Measurements from ENCODE around the gene ACACB.

Gene ACACB

DNA sequence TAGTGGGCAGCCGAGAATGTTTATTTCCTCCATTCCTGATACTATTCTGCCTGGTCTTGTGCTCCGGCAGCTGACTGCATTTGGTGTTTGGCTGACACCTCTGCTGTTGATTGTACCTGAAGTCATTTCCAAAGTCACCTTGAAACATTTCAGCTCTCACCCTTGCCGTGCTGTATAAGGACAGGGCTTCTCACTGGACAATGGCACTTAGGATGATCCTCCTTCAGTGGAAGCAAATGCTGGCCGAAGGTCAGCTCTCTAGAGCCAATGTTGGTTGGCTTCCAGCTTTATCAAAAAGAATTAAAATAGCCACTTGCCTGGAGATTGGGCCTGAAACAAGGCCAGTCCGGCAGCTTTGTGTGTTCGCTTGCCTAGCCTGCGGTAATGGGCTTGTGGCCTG lies 44.0 kb downstream of the ACACB start:
- TF ChIP-seq, protein P1, sequence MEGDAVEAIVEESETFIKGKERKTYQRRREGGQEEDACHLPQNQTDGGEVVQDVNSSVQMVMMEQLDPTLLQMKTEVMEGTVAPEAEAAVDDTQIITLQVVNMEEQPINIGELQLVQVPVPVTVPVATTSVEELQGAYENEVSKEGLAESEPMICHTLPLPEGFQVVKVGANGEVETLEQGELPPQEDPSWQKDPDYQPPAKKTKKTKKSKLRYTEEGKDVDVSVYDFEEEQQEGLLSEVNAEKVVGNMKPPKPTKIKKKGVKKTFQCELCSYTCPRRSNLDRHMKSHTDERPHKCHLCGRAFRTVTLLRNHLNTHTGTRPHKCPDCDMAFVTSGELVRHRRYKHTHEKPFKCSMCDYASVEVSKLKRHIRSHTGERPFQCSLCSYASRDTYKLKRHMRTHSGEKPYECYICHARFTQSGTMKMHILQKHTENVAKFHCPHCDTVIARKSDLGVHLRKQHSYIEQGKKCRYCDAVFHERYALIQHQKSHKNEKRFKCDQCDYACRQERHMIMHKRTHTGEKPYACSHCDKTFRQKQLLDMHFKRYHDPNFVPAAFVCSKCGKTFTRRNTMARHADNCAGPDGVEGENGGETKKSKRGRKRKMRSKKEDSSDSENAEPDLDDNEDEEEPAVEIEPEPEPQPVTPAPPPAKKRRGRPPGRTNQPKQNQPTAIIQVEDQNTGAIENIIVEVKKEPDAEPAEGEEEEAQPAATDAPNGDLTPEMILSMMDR (IDR thresholded peaks at IDR 0.05; ENCODE audit: insufficient read depth, low read length, poor library complexity, severe bottlenecking) = no peak

GRCh38 chr12:109160873-109161272 lies 44.5 kb downstream of the ACACB start:
- no peak overlapping the region for H3K4me3 ChIP-seq (replicated peaks; ENCODE audit: low read depth, low read length)
- H3K36me3 ChIP-seq (ENCODE audit: control insufficient read depth, insufficient read depth, low read length) = no peaks in the 10 kb centered on the region
- no peak for DNase-seq (ENCODE audit: extremely low read depth, insufficient read length)
- no peaks in the 10 kb centered on the region for H3K27me3 ChIP-seq (replicated peaks; ENCODE audit: control insufficient read depth, insufficient read depth, low read length)
- TF ChIP-seq, protein P1 (IDR thresholded peaks at IDR 0.05; ENCODE audit: insufficient read depth, low read length, poor library complexity, severe bottlenecking) = no peak

More for the DNA sequence above, 44.0 kb downstream of the ACACB start:
- no peak for DNase-seq (ENCODE audit: extremely low read depth, insufficient read length)
- H3K27me3 ChIP-seq (replicated peaks; ENCODE audit: control insufficient read depth, insufficient read depth, low read length) = no peaks in the 10 kb centered on the region
- H3K36me3 ChIP-seq (ENCODE audit: control insufficient read depth, insufficient read depth, low read length) = no peaks in the 10 kb centered on the region
- H3K4me3 ChIP-seq (replicated peaks; ENCODE audit: low read depth, low read length) = no peak overlapping the region

DNA sequence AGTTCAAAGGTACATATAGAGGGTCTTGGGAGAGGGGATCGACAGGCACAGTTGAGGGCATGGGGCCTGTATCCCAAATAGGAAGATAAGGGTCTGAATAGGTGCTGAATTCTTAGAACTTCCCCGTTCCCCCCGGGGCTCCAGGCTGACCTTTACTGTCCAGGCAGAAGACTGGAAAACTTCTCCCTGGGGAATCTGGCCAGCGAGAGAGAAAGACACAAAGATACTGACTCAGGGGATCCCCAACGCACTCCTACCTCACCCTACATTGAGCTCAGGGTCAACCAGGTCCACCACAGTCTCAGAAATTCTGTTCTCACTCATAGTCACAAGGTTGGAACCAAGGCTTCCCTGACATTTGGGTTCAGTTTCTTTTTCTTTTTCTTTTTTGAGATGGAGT lies 46.2 kb downstream of the ACACB start:
- TF ChIP-seq, protein P1 (IDR thresholded peaks at IDR 0.05; ENCODE audit: insufficient read depth, low read length, poor library complexity, severe bottlenecking) = no peak
- no peak overlapping the region for H3K4me3 ChIP-seq (replicated peaks; ENCODE audit: low read depth, low read length)
- no peaks in the 10 kb centered on the region for H3K36me3 ChIP-seq (ENCODE audit: control insufficient read depth, insufficient read depth, low read length)
- DNase-seq (ENCODE audit: extremely low read depth, insufficient read length) = no peak
- H3K27me3 ChIP-seq (replicated peaks; ENCODE audit: control insufficient read depth, insufficient read depth, low read length) = no peaks in the 10 kb centered on the region

DNA sequence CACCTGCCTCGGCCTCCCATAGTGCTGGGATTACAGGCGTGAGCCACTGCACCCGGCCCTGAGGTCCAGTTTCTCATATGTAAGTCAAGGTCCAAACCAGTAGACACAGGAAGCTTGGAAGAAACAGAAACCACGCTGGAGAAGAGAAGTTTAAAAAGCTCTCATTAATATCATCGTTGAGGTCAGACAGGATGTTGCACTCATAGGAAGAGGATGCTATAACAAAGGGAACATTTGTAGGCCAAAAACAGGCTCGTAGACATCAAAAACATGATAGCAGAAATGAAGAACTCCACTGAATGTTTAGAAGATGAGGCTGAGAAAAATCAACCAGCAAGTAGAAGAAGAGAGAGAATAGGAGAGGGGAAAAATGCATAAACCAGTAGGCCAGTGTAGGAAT lies 46.8 kb downstream of the ACACB start:
- TF ChIP-seq, protein P1 (IDR thresholded peaks at IDR 0.05; ENCODE audit: insufficient read depth, low read length, poor library complexity, severe bottlenecking) = no peak
- no peak overlapping the region for H3K4me3 ChIP-seq (replicated peaks; ENCODE audit: low read depth, low read length)
- no peak for DNase-seq (ENCODE audit: extremely low read depth, insufficient read length)
- no peaks in the 10 kb centered on the region for H3K36me3 ChIP-seq (ENCODE audit: control insufficient read depth, insufficient read depth, low read length)
- no peaks in the 10 kb centered on the region for H3K27me3 ChIP-seq (replicated peaks; ENCODE audit: control insufficient read depth, insufficient read depth, low read length)

- Histone ChIP-seq H3K4me3 (replicated peaks; ENCODE audit: low read depth, low read length) (no peak overlapping the region), H3K27me3 (replicated peaks; ENCODE audit: control insufficient read depth, insufficient read depth, low read length) (no peaks in the 10 kb centered on the region), H3K36me3 (ENCODE audit: control insufficient read depth, insufficient read depth, low read length) (no peaks in the 10 kb centered on the region)
- no peak for DNase-seq (ENCODE audit: extremely low read depth, insufficient read length)
- TF ChIP-seq, protein P1 (IDR thresholded peaks at IDR 0.05; ENCODE audit: insufficient read depth, low read length, poor library complexity, severe bottlenecking) = no peak
Observed at GRCh38 chr12:109165599-109165998, 49.2 kb downstream of the ACACB start.

DNA sequence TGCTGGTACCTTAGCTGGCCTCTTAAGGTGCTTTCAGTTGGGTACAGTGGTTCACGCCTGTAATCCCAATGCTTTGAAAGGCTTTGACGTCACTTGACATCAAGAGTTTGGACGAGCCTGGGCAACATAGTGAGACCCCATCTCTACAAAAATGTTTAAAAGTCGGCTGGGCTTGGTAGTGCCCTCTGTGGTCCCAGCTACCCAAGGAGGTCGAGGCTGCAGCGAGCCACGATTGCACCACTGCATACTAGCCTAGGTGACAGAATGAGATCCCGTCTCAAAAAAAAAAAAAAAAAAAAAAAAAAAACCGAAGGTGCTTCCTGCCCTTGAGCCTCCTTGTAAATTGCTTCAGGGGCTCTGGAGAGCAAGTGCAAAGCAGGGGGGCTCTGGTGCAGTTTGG lies 50.0 kb downstream of the ACACB start:
- TF ChIP-seq, protein P1 (IDR thresholded peaks at IDR 0.05; ENCODE audit: insufficient read depth, low read length, poor library complexity, severe bottlenecking) = no peak
- H3K4me3 ChIP-seq (replicated peaks; ENCODE audit: low read depth, low read length) = no peak overlapping the region
- H3K36me3 ChIP-seq (ENCODE audit: control insufficient read depth, insufficient read depth, low read length) = no peaks in the 10 kb centered on the region
- no peak for DNase-seq (ENCODE audit: extremely low read depth, insufficient read length)
- H3K27me3 ChIP-seq (replicated peaks; ENCODE audit: control insufficient read depth, insufficient read depth, low read length) = no peaks in the 10 kb centered on the region

All from GM06990 (cell line).